Kidney (tissue), 14 donors: ENCODE data around the gene MLH3. TPM values are rescaled to one million over a fixed set of nuclear protein-coding genes. Genes with fewer than 3 reads are reported as not detected.

ENCODE experiments used
- DNase-seq, 5 donors: peaks; one replicate each; pipeline ENCODE4 v3.0.0-alpha.2; 2013 to 2020
- FAIRE-seq: peaks from 2 replicates; lab custom pipeline; 2012; peaks lifted over from hg19 to GRCh38; lab: Jason Lieb, UNC
- H3K27ac ChIP-seq, 2 donors: one replicate each; pipeline ENCODE4 v1.7.0; 2013; ENCODE audit warnings: low read depth in 2 of 2, low read length in 2 of 2, inconsistent platforms in 1 of 2
- H3K27me3 ChIP-seq: one replicate; pipeline ENCODE4 v1.7.1; 2013; ENCODE audit warnings: low read length, inconsistent platforms; ENCODE audit not compliant: control insufficient read depth, insufficient read depth
- H3K36me3 ChIP-seq, 3 donors: one replicate each; pipeline versions ENCODE4 v1.7.0 to v1.7.1; 2013; ENCODE audit warnings: low read length in 3 of 3, control low read depth in 1 of 3, inconsistent platforms in 1 of 3; ENCODE audit not compliant: insufficient read depth in 3 of 3, control insufficient read depth in 2 of 3
- H3K4me1 ChIP-seq, 3 donors: one replicate each; pipeline versions ENCODE4 v1.7.0 to v1.7.1; 2013; ENCODE audit warnings: low read length in 3 of 3, inconsistent platforms in 1 of 3, low read depth in 1 of 3; ENCODE audit not compliant: control insufficient read depth in 2 of 3, insufficient read depth in 2 of 3
- H3K4me3 ChIP-seq, 3 donors: one replicate each; pipeline versions ENCODE4 v1.7.0 to v1.8.1; 2013; ENCODE audit warnings: low read length in 3 of 3, control low read depth in 1 of 3, inconsistent platforms in 1 of 3
- H3K9ac ChIP-seq, 3 donors: one replicate each; pipeline versions ENCODE4 v1.7.0 to v1.7.1; 2013; ENCODE audit warnings: low read length in 3 of 3, control low read depth in 1 of 3, inconsistent platforms in 1 of 3
- H3K9me3 ChIP-seq, 3 donors: one replicate each; pipeline versions ENCODE4 v1.7.0 to v1.7.1; 2013; ENCODE audit warnings: low read length in 3 of 3, control low read depth in 1 of 3, inconsistent platforms in 1 of 3; ENCODE audit not compliant: control insufficient read depth in 2 of 3, insufficient read depth in 1 of 3
- intact Hi-C: fragments of 100-400 bp; cut with DNase I; formaldehyde crosslinking; loops from one replicate; pipeline ENCODE4 v1.11.1; 2022
- polyA plus RNA-seq: library from polyadenylated mRNA; stranded (reverse); fragments of 350-450 nt; fragmentation: Illumina TruSeq; extraction: RNeasy Lipid Tissue Mini Kit (QIAGEN cat#74804); gene quantifications from one replicate; pipeline ENCODE4 v1.2.3, GENCODE V29; 2014; ENCODE audit warnings: low read depth, low replicate concordance; ENCODE audit not compliant: insufficient read depth
- total RNA-seq: library from RNA; stranded (reverse); fragmentation: NEBNext Ultra II Directional; extraction: Animal tissue kit (Norgen Biotek cat#: 25700); gene quantifications from one replicate; pipeline ENCODE4 v1.2.1, GENCODE V29; 2021
- TF ChIP-seq, protein P1 (sequence below): IDR thresholded peaks from 3 replicates; pipeline ENCODE4 v1.5.1; 2012; ENCODE audit warnings: mild to moderate bottlenecking, moderate library complexity, borderline replicate concordance; ENCODE audit not compliant: insufficient read depth; ENCODE audit errors: extremely low read depth
- donor health status: control.
- donor health status: control.
- donor health status: control.
- donor health status: control.
- donor health status: control.
- donor health status: DM: yes; HTN: yes; CAD: no.
- donor health status: Normal renal cell carcinoma (clear cell type).

MLH3 gene
- total and polyA plus RNA-seq, 2 donors from 2014 or later, result 21.7 to 31.2 TPM

DNA sequence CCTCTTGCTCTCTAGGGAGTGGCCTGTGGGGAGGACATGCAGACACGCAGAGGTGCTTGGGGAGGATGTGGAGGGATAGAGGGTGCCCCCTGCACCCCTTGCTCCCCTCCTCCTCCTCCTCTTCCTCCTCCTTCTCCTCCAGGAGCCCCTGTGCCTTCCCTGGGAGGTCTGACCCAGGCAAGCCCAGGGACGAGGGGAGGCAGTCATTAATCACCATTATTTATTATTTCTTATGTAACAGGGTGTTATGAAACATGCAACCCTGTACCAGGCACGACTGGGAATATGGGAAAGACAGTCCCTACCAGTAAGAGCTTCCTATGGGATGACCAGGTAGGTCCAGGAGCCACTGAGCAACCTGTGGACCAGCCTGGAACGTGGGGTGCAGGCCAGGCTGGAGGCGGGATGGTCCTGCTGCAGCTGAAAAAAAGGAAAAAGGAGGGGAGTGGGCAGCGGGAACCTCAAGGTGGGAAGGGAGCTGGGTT lies 73.3 kb downstream of the MLH3 start:
- Histone ChIP-seq H3K36me3 (no peaks in the 10 kb centered on the region), H3K4me3 (no peak overlapping the region), H3K4me1 (peaks cover 0 to 6% (median 0%) of the 10 kb centered on the region in 3 donors), H3K27me3 (no peaks in the 10 kb centered on the region), H3K27ac (no peak overlapping the region), H3K9ac (no peak overlapping the region), H3K9me3 (no peaks in the 10 kb centered on the region)
- FAIRE-seq (no peak), DNase-seq (no peak)
- intact Hi-C loops, result no loop called here
- TF ChIP-seq, protein P1, sequence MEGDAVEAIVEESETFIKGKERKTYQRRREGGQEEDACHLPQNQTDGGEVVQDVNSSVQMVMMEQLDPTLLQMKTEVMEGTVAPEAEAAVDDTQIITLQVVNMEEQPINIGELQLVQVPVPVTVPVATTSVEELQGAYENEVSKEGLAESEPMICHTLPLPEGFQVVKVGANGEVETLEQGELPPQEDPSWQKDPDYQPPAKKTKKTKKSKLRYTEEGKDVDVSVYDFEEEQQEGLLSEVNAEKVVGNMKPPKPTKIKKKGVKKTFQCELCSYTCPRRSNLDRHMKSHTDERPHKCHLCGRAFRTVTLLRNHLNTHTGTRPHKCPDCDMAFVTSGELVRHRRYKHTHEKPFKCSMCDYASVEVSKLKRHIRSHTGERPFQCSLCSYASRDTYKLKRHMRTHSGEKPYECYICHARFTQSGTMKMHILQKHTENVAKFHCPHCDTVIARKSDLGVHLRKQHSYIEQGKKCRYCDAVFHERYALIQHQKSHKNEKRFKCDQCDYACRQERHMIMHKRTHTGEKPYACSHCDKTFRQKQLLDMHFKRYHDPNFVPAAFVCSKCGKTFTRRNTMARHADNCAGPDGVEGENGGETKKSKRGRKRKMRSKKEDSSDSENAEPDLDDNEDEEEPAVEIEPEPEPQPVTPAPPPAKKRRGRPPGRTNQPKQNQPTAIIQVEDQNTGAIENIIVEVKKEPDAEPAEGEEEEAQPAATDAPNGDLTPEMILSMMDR, result no peak

DNA sequence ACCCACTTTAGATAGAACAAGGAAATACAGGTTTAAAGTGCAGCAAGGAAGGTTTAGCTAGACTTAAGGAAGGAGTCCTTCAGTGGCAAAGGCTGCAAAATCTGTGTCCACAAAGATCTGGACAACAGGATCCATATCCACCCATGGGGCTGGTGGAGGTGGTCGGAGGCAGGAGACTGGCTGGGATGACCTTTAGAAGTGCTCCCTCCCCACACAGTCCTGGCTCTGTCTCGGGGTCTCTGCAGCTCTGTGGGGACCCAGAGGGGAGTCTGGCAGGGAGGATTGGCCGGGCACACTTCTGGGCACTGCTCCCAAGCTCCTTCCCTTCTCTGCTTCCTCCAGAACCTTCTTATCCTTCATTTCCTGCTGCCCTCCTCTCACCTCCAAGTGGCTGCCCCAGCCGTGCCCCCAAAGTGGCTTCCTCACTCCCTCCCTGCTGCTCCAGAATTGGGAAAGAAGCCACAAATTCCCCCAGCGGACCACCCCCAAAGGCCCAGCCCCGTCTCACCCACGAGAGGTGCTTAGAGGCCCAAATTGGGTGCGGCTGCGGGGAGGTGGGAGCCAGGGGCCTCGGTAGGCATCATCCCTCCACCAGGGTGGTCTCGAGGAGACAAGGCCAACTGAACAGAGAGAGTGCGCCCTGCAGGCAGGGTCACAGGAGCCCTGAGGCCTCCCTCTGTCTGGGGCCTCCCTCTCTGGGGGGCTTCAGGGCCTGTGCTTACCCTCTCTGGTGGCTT lies 73.9 kb downstream of the MLH3 start:
- Histone ChIP-seq H3K4me3 (no peak overlapping the region), H3K9me3 (no peaks in the 10 kb centered on the region), H3K36me3 (no peaks in the 10 kb centered on the region), H3K9ac (no peak overlapping the region), H3K27me3 (no peaks in the 10 kb centered on the region), H3K27ac (no peak overlapping the region), H3K4me1 (peaks cover 0 to 6% (median 0%) of the 10 kb centered on the region in 3 donors)
- intact Hi-C loops, result no loop called here
- FAIRE-seq, result no peak
- TF ChIP-seq, protein P1, result no peak
- DNase-seq, result no peak

DNA sequence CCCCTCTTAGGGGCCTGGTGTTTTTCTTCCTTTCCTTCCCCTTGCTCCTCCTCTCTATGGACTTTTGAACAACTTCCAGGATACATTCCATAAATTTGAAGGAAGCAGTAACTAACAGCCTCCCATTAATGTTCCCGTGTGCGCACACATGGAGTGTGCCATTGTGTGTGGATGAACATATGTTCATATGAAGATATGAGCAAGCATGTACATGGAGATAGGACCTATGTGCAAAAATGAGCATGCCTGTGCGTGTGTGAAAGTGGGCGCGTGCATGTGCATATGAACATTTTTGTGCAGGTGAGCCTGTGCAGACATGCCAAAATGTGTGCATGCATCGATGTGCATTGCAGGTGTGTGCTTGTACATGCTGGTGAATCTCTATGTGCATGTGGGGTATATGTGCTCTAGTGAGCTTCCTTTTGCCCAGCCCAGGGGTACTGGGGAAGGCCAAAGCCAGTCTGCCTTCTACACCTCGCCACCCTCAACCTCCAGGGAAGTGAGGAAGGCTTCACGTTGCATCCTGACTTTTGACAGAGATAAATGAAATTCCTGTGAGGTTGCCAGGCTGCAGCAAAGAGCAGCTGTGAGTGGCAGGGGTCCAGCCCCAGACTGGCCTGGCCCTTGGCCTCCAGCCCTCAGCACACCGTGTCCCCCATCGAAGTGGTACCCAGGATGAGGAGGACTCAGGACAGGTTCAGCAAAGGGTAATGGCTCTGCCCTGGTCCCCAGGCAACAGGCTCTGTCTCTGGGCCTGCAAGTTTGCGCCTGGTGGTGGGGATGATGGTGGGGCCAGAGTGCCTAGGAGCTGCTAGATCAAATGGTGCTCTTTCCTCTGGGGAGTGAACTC lies 74.8 kb downstream of the MLH3 start:
- FAIRE-seq (no peak), DNase-seq (no peak)
- intact Hi-C loops, result no loop called here
- no peaks in the 10 kb centered on the region for H3K27me3 ChIP-seq
- TF ChIP-seq, protein P1, result no peak
- no peak overlapping the region for H3K4me3 ChIP-seq
- H3K27ac ChIP-seq, result no peak overlapping the region
- no peaks in the 10 kb centered on the region for H3K36me3 ChIP-seq
- no peaks in the 10 kb centered on the region for H3K9me3 ChIP-seq
- peaks cover 0 to 5% (median 0%) of the 10 kb centered on the region in 3 donors for H3K4me1 ChIP-seq
- H3K9ac ChIP-seq, result no peak overlapping the region
